GM21360 (cell line): Measurements from ENCODE around the gene TMEM167B.
"Not testable (repeated sequence)": the region's sequence is repeated elsewhere in the genome, so short reads cannot be mapped to it uniquely, and the experiment has no call there.

Experiments used
- ATAC-seq: cut with Tn5 transposase; IDR thresholded peaks from one replicate; pipeline ENCODE4 v1.9.1; 2021; ENCODE audit warnings: mild to moderate bottlenecking, moderate library complexity; ENCODE audit not compliant: unreplicated experiment

Gene TMEM167B

DNA sequence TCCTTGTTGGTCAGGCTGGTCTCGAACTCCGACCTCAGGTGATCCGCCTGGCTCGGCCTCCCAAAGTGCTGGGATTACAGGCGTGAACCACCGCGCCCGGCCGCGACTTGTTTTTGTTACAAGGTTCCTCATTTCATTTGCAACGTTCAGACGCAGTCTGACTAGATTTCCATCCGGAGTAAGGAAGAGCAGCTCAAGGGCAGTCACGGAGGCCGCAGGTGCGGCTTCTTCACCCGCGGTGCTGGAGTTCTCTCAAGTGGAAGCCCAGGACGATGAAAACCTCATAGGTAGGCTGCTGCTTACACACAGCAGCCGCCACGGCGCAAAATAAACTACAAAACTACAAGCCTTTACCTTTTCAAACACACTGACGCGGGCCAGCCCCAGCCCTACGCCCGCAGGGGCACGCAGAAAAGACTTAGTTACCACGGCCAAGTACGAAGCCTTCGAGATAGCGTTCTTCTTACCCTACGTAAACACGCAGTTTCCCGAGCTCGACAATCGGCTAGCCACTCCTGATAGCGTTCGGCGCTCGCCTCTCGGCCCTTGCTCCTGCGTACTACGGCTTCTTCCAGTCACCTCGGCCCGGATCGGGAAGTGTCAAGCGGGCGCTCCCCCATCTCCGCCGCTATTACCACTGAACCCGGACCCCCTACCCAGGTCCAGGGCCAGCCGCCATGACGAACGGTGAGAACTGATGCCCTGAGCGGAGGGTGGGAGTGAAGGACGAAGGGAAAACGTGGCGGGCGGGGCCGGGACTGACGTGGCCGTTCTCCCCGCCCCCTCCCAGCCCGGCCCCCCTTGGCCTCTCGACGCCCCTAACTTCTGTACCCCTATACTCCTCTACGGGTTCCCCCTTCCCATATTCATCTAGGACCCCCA lies at the start of gene TMEM167B:
Gene TMEM167B, plus strand, starts transcription at position 569 of the 882 bp plus-strand sequence. Its CDS starts 109 bp downstream, at position 678.
- ATAC-seq = peak; percentile 89

- peak; percentile 17 for ATAC-seq
Observed at GRCh38 chr1:109040989-109041620, 49.5 kb upstream of the TMEM167B start.

DNA sequence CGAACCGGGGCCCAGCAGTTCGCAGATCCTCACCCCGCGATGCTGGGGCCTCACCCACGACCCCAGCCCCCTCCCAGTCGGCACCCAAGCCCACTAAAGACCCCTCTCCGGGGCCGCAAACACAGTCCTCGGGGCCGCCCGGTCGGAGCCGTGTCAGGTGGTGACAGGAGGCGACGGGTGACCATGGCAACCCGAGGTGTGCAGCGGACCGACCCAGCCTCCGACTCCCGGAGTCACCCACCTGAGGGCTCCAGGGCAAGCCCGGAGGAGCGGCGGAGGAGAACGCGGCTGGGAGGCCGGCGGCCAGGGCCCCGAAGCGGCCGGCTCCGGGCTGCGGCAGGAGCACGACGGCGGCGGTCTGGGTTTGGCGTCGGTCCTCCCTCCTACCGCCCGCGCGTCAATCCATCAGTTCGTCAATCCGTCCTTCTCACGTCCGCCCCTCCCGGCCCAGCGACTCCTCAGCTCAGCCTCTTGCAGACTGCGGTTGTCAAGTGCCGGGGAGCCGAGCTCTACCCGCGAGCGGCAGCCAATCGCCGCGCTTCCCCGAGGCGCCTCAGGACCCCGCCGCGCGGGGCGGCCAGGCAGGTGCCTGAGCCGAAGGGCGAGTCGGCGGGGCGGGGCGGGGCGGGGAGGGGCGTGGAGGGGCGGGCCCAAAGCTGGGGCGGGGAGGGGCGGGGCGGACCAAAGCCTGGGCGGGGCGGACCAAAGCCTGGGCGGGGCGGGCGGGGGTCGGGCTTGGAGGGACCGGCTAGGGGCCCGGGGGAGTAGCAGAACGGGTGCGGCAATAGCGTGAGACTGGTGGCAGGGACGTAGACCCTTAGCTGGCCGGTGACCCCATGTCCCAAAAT lies 48.7 kb upstream of the TMEM167B start, which contains the start of gene WDR47:
Gene WDR47, minus strand, starts transcription at position 482 of the 848 bp plus-strand sequence. CDS start 18,590 bp downstream, outside the sequence.
- ATAC-seq = peak; percentile 86

DNA sequence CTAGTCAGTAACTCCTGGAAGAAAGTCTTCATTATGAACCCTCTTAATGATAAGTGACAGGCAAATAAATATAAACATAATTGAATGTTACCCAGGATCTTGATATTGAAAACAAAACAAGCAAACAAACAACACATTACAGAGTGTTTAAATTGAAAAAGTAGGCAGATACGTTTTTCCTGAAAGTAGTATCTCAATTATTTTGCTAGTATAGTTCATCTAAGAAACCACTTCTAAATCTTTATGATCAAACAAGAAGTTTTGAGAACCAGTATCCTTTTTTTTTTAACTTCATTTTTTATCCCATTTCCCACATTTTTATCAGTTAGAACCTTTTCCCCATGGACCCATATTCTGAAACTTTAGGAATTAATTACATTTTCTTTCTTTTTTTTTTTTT lies 45.0 kb upstream of the TMEM167B start:
- no peak for ATAC-seq

GRCh38 chr1:109046671-109047070 lies 43.9 kb upstream of the TMEM167B start:
- ATAC-seq = no peak

GRCh38 chr1:109047339-109047738 lies 43.2 kb upstream of the TMEM167B start:
- ATAC-seq = no peak

GRCh38 chr1:109048335-109048734 lies 42.2 kb upstream of the TMEM167B start:
- no peak for ATAC-seq

DNA sequence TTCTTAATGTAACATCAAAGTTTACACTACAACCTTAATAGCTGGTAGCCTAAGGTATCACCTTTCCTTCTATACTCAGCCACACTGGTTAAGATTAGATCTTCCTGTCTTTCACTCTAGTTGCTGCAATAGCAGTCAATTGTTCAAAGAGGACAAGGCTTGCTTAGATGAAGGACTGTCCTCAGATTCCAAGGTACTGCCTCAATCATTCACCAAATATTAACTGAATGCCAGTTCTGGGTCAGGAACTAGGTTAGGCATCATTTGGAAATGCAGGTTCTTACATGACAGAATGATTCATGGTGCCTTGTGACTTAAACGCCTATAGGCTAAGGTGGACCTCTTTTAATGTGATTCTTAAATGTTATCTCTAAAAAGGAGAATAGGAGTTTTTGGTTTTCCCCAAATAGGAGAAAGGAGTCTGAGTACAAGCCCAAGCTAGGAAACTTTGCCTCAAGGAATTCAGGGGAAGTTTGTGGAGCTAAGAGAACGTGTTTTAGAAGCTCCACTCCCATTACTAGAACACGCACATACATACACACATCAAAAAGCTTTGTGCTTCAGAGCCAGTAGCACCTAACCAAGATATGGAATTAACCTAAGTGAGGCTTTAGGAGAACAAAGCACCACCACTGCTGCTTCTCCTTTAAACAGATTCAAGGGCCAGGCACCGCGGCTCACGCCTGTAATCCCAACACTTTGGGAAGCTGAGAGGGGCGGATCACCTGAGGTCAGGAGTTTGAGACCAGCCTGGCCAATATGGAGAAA lies 40.2 kb upstream of the TMEM167B start:
- ATAC-seq = no peak

GRCh38 chr1:109052145-109052544 lies 38.4 kb upstream of the TMEM167B start:
- not testable (repeated sequence) for ATAC-seq

DNA sequence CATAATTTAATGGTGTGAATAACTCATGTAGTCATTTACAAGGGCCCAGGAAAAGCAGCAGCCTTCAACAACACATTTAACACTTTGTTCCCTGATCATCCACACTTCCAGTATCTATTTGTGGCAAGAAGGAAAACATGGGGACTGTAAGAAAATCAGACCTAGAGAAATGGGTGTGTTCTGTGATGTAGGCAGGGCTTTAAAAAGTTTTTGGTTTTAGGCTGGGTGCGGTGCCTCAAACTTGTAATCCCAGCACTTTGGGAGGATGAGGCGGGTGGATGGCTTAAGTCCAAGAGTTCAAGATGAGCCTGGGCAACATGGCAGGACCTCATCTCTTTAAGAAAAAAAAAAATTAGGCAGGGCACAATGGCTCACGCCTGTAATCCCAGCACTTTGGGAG lies 34.5 kb upstream of the TMEM167B start:
- no peak for ATAC-seq

DNA sequence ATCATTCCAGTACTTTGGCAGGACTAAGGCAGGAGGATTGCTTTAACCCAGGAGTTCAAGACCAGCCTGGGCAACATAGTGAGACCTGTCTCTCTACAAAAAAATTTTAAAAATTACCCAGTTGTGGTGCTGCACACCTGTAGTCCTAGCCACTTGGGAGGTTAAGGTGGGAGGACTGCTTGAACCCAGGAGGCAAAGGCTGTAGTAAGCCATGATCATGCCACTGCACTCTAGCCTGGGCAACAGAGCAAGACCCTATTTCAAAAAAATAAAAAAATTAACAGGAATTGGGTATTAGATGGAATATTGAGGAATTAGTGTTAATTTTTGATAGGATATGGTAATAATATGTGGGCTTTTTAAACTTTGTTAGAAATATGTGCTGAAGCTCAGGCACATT lies 31.5 kb upstream of the TMEM167B start:
- no peak for ATAC-seq

DNA sequence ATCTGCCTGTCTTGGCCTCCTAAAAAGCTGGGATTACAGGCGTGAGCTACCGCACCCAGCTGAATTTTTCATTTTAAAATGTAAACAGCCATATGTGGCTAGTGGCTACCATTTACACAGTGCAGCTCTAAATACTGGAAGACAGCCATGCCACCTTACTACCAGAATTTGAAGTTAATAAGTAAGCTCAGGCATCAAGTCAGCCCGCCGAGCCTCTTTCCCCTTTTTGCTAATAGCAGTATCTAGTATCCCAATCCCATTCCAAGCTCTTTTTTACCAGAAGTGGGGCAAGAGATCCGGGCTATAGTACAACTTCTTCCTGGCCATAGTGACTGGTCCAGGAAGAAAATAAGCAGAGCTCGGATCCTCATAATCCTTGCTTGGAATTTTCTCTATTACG lies 29.9 kb upstream of the TMEM167B start:
- no peak for ATAC-seq

- ATAC-seq = no peak
Observed at GRCh38 chr1:109061183-109061582, 29.4 kb upstream of the TMEM167B start.

DNA sequence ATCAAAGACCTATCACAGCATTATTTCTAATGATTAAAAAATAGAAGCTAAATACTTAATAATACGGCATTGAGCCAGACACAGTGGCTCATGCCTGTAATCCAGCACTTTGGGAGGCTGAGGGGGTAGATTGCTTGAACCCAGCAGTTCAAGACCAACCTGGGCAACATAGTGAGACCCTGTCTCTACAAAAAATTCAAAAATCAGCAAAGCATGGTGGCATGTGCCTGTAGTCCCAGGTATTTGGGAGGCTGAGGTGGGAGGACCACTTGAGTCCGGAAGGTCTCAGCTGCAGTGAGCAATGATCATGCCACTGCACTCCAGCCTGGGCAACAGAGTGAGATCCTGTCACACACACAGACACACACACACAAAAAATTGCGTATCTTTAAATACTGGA lies 25.4 kb upstream of the TMEM167B start:
- no peak for ATAC-seq

GRCh38 chr1:109067883-109068282 lies 22.7 kb upstream of the TMEM167B start:
- no peak for ATAC-seq

DNA sequence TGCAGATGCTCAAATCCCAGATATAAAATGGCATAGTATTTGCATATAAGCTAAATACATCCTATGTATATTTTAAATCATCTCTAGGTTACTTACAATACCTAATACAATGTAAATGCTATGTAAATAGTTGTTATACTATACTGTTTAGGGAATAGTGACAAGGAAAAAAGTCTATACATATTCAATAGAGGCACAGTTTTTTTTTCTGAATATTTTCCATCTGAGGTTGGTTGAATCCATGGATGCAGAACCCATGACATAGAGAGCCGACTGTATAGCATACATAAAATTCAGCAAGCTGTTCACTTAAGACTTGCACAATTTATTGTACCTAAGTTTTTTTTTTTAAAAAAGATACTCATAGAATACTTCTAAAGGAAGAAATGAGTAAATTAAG lies 21.3 kb upstream of the TMEM167B start:
- ATAC-seq = no peak

- peak; percentile 99 for ATAC-seq
Observed at GRCh38 chr1:109075531-109076490, 14.8 kb upstream of the TMEM167B start, which contains the start of gene TAF13. Gene TAF13, minus strand, starts transcription at chr1:109076003. Its CDS starts 56 bp downstream, at chr1:109075947.

DNA sequence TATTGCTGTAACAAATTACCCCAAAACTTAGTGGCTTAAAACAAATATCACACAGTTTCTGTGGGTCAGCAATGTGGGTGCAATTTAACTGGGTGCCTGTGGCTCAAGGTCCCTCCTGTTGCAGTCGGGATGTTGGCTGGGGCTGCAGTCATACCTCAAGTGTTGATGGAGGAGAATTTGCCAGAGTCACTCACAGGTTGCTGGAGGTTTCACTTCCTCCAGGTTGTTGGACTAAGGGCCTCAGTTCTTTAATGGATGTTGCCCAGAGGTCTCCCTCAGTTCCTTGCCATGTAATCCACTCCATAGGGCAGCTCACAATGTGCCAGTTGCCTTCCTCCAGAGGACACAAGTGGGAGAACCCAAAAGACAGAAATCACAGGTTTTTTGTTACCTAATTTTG lies 12.2 kb upstream of the TMEM167B start:
- ATAC-seq = no peak

DNA sequence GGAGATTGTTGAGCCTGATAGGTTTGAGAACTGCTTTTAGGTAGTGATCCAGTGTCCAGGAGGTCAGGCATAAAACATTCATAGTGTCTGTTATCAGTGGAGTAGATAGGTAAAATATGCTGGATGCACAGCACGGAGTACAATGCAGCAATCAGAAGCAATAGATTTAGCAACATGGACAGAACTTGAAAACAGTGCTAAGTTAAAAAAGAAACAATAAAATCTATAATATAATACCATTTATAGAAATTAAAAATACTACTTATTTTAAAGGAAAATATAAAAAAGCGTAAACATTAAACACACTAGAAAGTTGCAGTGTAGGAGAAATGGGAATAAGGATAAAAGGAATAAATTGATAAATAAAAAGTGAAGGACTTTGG lies 11.3 kb upstream of the TMEM167B start:
- ATAC-seq = no peak
